GM12875 (cell line): ENCODE data around the gene KPTN.

Experiments used
- H3K4me3 ChIP-seq: one replicate; pipeline ENCODE4 v1.5.1; 2011; ENCODE audit warnings: low read depth, low read length, control low read depth
- TF ChIP-seq, protein P1 (sequence below): IDR thresholded peaks from 2 replicates; pipeline ENCODE4 v1.5.1; 2011; ENCODE audit warnings: low read depth, mild to moderate bottlenecking, control low read depth, inconsistent platforms, low read length, moderate library complexity, borderline replicate concordance; ENCODE audit not compliant: insufficient read depth

The KPTN gene

GRCh38 chr19:47520839-47521238 is 36.8 kb upstream of the KPTN start:
- no peak overlapping the region for H3K4me3 ChIP-seq
- TF ChIP-seq, protein P1, sequence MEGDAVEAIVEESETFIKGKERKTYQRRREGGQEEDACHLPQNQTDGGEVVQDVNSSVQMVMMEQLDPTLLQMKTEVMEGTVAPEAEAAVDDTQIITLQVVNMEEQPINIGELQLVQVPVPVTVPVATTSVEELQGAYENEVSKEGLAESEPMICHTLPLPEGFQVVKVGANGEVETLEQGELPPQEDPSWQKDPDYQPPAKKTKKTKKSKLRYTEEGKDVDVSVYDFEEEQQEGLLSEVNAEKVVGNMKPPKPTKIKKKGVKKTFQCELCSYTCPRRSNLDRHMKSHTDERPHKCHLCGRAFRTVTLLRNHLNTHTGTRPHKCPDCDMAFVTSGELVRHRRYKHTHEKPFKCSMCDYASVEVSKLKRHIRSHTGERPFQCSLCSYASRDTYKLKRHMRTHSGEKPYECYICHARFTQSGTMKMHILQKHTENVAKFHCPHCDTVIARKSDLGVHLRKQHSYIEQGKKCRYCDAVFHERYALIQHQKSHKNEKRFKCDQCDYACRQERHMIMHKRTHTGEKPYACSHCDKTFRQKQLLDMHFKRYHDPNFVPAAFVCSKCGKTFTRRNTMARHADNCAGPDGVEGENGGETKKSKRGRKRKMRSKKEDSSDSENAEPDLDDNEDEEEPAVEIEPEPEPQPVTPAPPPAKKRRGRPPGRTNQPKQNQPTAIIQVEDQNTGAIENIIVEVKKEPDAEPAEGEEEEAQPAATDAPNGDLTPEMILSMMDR: no peak

DNA sequence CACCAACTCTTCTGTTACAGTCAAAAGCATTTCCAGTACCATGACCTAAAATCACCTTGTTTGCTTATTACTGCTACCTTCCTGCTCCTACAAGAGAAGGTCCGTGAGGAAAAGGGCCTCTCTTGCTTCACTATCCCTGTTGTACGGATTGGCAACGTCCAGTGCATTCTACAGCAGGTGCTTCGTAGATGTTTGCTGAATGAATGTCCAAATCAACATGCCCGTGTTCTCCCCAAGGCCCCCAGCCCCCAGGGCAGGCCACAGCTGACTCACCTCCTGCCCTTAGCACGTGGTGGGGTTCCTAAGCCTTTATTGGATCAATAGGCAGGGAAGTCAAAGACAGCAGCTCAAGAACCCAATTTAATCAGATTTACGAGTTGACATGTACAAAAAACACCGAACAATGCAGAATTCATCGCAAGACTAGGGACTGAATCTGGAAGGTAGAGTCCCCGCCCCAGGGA is 36.4 kb upstream of the KPTN start:
- H3K4me3 ChIP-seq: no peak overlapping the region
- TF ChIP-seq, protein P1: no peak

DNA sequence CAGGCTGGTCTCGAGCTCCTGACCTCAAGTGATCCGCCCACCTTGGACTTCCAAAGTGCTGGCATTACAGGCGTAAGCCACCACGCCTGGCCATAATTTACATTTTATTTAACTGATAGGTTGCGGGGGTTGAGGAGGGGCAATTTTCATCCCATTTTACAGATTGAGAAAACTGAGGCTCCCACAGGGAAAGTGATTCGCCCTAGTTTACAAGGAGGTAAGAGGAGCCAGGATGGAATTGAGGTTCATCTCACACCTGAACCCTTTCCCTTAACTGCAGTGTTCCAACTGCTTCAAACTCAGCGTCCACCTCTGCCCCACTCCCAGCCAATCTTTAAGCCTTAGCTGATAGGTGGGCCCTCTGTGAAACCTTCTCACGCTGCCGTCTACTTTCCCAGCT is 34.8 kb upstream of the KPTN start:
- no peak overlapping the region for H3K4me3 ChIP-seq
- TF ChIP-seq, protein P1: no peak

DNA sequence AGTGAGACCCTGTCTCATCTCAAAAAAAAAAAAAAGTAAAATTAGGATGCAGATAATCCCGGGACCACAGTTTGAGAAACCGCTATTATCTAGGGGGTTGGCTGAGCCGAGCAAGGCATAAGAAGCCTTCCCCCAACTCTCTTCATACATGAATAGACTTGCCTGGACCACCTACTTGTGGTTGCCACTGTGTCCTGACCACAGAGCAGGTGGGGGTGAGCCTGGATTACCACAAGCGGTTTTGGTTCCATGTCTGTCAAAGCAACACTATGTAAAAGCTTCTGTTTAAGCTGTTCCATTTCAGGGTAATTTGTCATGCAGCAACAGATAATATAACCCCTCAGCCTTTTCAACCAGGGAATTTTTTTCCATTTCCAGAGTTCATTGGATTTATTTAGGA is 34.1 kb upstream of the KPTN start:
- TF ChIP-seq, protein P1: no peak

DNA sequence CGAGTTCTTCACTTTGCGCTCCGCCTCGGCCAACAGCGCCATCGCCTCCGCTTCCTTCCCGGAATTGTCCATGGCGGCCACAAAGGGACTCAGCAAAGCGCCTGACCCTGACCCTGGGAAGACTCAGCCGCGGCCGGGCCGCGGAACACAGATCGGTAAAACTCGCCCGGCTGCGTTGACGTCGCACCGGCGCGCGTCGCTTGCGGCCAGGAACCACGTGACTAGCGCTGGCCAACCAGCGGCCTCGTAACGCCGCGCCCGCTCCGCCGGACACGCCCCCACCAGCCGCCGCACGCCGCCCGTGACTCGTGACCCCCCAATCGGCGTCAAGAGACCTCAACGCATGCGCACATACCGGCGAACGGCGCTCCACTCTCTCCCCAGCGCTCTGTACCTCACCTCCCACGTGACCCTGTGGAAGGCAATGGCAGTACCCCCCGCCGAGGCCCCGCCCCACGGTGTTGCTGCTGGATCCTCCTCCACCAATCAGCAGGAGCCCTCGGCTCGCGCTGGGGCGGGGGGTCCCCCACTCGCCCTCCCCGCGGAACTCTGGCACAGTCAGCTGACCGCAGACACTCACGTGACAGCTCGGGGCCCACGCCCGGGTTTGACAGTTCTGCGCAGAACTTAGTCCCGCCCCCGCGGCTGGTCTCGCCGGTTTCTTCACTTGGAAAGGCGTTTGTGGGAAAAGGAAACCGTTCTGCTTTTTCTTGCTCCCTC is 31.0 kb upstream of the KPTN start, which contains the start of gene NAPA:
Gene NAPA (minus strand): TSS at position 195 of the 720 bp plus-strand sequence. CDS start 123 bp downstream, at position 72.
- peak within 1 kb of the TSS; percentile 87 for H3K4me3 ChIP-seq
- TF ChIP-seq, protein P1: no peak

More for the DNA sequence above, 34.1 kb upstream of the KPTN start:
- H3K4me3 ChIP-seq: no peak overlapping the region

- TF ChIP-seq, protein P1: no peak
- peak overlapping the region; percentile 87 for H3K4me3 ChIP-seq
These were observed 30.3 kb upstream of the KPTN start for GRCh38 chr19:47514151-47514868.
